HG02763 (cell line): Measurements from ENCODE around the gene SLC37A2.
A peak's percentile ranks its signal among the peaks of the same experiment; 100 is the strongest.
"Not testable (repeated sequence)": the region's sequence is repeated elsewhere in the genome, so short reads cannot be mapped to it uniquely, and the experiment has no call there.

Experiments used
- ATAC-seq: cut with Tn5 transposase; IDR thresholded peaks from one replicate; pipeline ENCODE4 v1.9.1; 2021; ENCODE audit warnings: mild to moderate bottlenecking, moderate library complexity; ENCODE audit not compliant: unreplicated experiment

Gene SLC37A2

GRCh38 chr11:125062931-125063428, at the start of gene SLC37A2:
TSS of gene SLC37A2 (plus strand) at chr11:125063305. CDS start at chr11:125063368, 63 bp downstream.
- ATAC-seq, result peak; percentile 84

- ATAC-seq, result no peak
These were observed 46.7 kb upstream of the SLC37A2 start for GRCh38 chr11:125016413-125016812.

GRCh38 chr11:125020342-125020741, 42.8 kb upstream of the SLC37A2 start:
- ATAC-seq, result no peak

GRCh38 chr11:125022551-125022950, 40.6 kb upstream of the SLC37A2 start:
- ATAC-seq, result no peak

GRCh38 chr11:125025968-125026367, 37.1 kb upstream of the SLC37A2 start:
- no peak for ATAC-seq

- not testable (repeated sequence) for ATAC-seq
These were observed 33.7 kb upstream of the SLC37A2 start for GRCh38 chr11:125029431-125029830.

- no peak for ATAC-seq
These were observed 26.2 kb upstream of the SLC37A2 start for GRCh38 chr11:125036933-125037332.

- ATAC-seq, result no peak
These were observed 13.8 kb upstream of the SLC37A2 start for GRCh38 chr11:125049164-125049792.

- ATAC-seq, result no peak
These were observed 11.1 kb upstream of the SLC37A2 start for GRCh38 chr11:125052047-125052446.

GRCh38 chr11:125053167-125053566, 9.9 kb upstream of the SLC37A2 start:
- no peak for ATAC-seq

GRCh38 chr11:125055107-125055715, 7.9 kb upstream of the SLC37A2 start:
- no peak for ATAC-seq

GRCh38 chr11:125056111-125056510, 7.0 kb upstream of the SLC37A2 start:
- not testable (repeated sequence) for ATAC-seq

GRCh38 chr11:125056931-125057692, 6.0 kb upstream of the SLC37A2 start:
- no peak for ATAC-seq

- ATAC-seq, result no peak
These were observed 5.5 kb upstream of the SLC37A2 start for GRCh38 chr11:125057693-125058016.

- ATAC-seq, result no peak
These were observed 1.8 kb upstream of the SLC37A2 start for GRCh38 chr11:125061281-125061680.

- peak; percentile 3 for ATAC-seq
These were observed 731 bp upstream of the SLC37A2 start for GRCh38 chr11:125062218-125062930.

GRCh38 chr11:125063429-125064043, 431 bp downstream of the SLC37A2 start:
- peak; percentile 14 for ATAC-seq

- ATAC-seq, result no peak
These were observed 965 bp downstream of the SLC37A2 start for GRCh38 chr11:125064070-125064469.

- ATAC-seq, result no peak
These were observed 5.3 kb downstream of the SLC37A2 start for GRCh38 chr11:125068368-125068767.

- ATAC-seq, result no peak
These were observed 5.9 kb downstream of the SLC37A2 start for GRCh38 chr11:125069008-125069407.

- no peak for ATAC-seq
These were observed 6.7 kb downstream of the SLC37A2 start for GRCh38 chr11:125069796-125070195.
